T47D (cell line): ENCODE data around the gene ADCY4.
"Not testable (repeated sequence)": the region's sequence is repeated elsewhere in the genome, so short reads cannot be mapped to it uniquely, and the experiment has no call there.

Experiments used
- DNase-seq, 2 experiments: peaks; one replicate each; pipeline versions ENCODE4 v3.0.0 to v3.0.0-alpha.2; 2011 to 2012; ENCODE audit warnings: low read depth in 1 of 2, low spot score in 1 of 2
- JUND ChIP-seq: IDR thresholded peaks from 2 replicates; pipeline ENCODE4 v1.6.1; 2012; ENCODE audit warnings: low read depth
- in situ Hi-C: cut with HindIII; loops from 2 replicates; pipeline ENCODE4 v1.10.0; 2016; ENCODE audit warnings: low sequenced_read_pairs, low pct_unique_long_range_greater_than_20kb

ADCY4 gene

GRCh38 chr14:24362241-24362960 is 27.5 kb upstream of the ADCY4 start:
- no peak for TF ChIP-seq JUND
- in situ Hi-C loops = no loop called here
- no peak for DNase-seq

- no peak for TF ChIP-seq JUND
- in situ Hi-C loops = no loop called here
- DNase-seq = no peak
Measured at GRCh38 chr14:24361326-24361725, 26.5 kb upstream of the ADCY4 start.

- DNase-seq = no peak
- in situ Hi-C loops = no loop called here
- no peak for TF ChIP-seq JUND
Measured at GRCh38 chr14:24360281-24360680, 25.4 kb upstream of the ADCY4 start.

- DNase-seq = no peak
- in situ Hi-C loops = no loop called here
- TF ChIP-seq JUND = no peak
Measured at GRCh38 chr14:24356208-24356607, 21.3 kb upstream of the ADCY4 start.

- DNase-seq = no peak
- in situ Hi-C loops = no loop called here
- no peak for TF ChIP-seq JUND
Measured at GRCh38 chr14:24355009-24355408, 20.1 kb upstream of the ADCY4 start.

GRCh38 chr14:24354482-24354825 is 19.6 kb upstream of the ADCY4 start:
- DNase-seq, in situ Hi-C loops: not testable (repeated sequence)

- in situ Hi-C loops = no loop called here
- no peak for TF ChIP-seq JUND
- DNase-seq = no peak
Measured at GRCh38 chr14:24353559-24354481, 18.9 kb upstream of the ADCY4 start.

- TF ChIP-seq JUND = no peak
- DNase-seq = peak in 1 of 2 experiments; percentile 34
- in situ Hi-C loops = no loop called here
Measured at GRCh38 chr14:24351517-24351916, 16.6 kb upstream of the ADCY4 start.

GRCh38 chr14:24349742-24350141 is 14.9 kb upstream of the ADCY4 start:
- no peak for TF ChIP-seq JUND
- DNase-seq = no peak
- in situ Hi-C loops = no loop called here

- DNase-seq = no peak
- in situ Hi-C loops = no loop called here
- no peak for TF ChIP-seq JUND
Measured at GRCh38 chr14:24348186-24348585, 13.3 kb upstream of the ADCY4 start.

- no peak for DNase-seq
- no peak for TF ChIP-seq JUND
- in situ Hi-C loops = no loop called here
Measured at GRCh38 chr14:24347134-24347533, 12.3 kb upstream of the ADCY4 start.

- no peak for DNase-seq
- in situ Hi-C loops = no loop called here
- no peak for TF ChIP-seq JUND
Measured at GRCh38 chr14:24343795-24344660, 9.2 kb upstream of the ADCY4 start.
